ENCODE measurements around the gene AMOTL1. TPM values are rescaled to one million over a fixed set of nuclear protein-coding genes. Genes with fewer than 3 reads are reported as not detected.

The AMOTL1 gene
- total RNA-seq, 6 experiments from 2014 or later: 7.4 to 43.8 (median 17.3) TPM

DNA sequence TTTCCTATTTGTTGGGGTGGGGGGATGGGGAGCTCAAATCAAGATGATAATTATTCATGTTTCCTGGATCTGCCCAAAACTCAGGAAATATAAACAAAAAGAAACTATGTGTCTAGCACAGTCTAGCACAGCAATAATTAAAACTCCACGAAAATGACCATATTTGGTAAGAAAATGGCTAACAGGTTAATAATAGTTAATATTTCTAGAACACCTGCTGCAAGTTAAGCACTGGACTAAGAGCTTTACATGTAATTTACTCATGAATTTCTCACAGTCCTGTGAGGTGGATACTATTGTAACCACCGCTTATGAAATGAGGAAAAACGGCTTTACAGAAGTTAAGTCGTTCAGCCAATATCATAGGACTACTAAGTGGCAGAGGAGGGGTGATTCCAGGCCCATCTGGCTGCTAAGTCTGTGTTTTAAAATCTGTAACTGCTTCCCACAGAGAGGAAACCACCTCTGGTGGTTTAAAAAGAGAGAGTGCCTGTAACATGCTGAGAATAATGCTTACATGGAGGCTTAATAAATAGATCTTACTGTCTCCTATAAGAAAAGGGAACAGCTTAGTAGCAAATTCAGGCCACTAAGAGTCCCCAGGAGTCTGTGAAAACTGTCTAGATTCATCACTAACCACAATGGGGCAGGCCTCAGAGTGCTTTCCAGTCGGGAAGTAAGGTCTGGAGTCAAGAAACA, 11.0 kb upstream of the AMOTL1 start:
- no peaks in the 10 kb centered on the region for H3K9me3 ChIP-seq
- intact Hi-C loops (cut with DNase I): no loop called here
- DNase-seq (no peak), ATAC-seq (no peak)
- no peak overlapping the region for H3K4me3 ChIP-seq
- 58% methylated on average over 5 of the region's 5 CpGs for WGBS (ENCODE audit: insufficient coverage, low coverage, low lambda C conversion rate, missing lambda C conversion rate)
- TF ChIP-seq, protein P1, sequence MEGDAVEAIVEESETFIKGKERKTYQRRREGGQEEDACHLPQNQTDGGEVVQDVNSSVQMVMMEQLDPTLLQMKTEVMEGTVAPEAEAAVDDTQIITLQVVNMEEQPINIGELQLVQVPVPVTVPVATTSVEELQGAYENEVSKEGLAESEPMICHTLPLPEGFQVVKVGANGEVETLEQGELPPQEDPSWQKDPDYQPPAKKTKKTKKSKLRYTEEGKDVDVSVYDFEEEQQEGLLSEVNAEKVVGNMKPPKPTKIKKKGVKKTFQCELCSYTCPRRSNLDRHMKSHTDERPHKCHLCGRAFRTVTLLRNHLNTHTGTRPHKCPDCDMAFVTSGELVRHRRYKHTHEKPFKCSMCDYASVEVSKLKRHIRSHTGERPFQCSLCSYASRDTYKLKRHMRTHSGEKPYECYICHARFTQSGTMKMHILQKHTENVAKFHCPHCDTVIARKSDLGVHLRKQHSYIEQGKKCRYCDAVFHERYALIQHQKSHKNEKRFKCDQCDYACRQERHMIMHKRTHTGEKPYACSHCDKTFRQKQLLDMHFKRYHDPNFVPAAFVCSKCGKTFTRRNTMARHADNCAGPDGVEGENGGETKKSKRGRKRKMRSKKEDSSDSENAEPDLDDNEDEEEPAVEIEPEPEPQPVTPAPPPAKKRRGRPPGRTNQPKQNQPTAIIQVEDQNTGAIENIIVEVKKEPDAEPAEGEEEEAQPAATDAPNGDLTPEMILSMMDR (IDR thresholded peaks at IDR 0.05): no peak
- no peak for TF ChIP-seq POLR2A (IDR thresholded peaks at IDR 0.05)
- H3K27me3 ChIP-seq: no peaks in the 10 kb centered on the region
- no peak overlapping the region for H3K27ac ChIP-seq
- H3K36me3 ChIP-seq: no peaks in the 10 kb centered on the region
- H3K4me1 ChIP-seq: peaks cover 0 to under 1% (median 0%) of the 10 kb centered on the region in 4 donors

- DNase-seq: no peak
- TF ChIP-seq, protein P1 (IDR thresholded peaks at IDR 0.05): no peak
- no peak for TF ChIP-seq POLR2A (IDR thresholded peaks at IDR 0.05)
- H3K27ac ChIP-seq: no peak overlapping the region
- intact Hi-C loops (cut with DNase I): no loop called here
- H3K4me1 ChIP-seq: peaks cover 0 to 13% (median 0%) of the 10 kb centered on the region in 4 donors
- H3K36me3 ChIP-seq: no peaks in the 10 kb centered on the region
- H3K4me3 ChIP-seq: no peak overlapping the region
- H3K27me3 ChIP-seq: no peaks in the 10 kb centered on the region
- ATAC-seq: no peak
- H3K9me3 ChIP-seq: no peaks in the 10 kb centered on the region
- 69% methylated on average over 3 of the region's 3 CpGs for WGBS (ENCODE audit: insufficient coverage, low coverage, low lambda C conversion rate, missing lambda C conversion rate)
These were observed 9.5 kb upstream of the AMOTL1 start for GRCh38 chr11:94758666-94759065.

- H3K27ac ChIP-seq: no peak overlapping the region
- no peaks in the 10 kb centered on the region for H3K27me3 ChIP-seq
- peaks cover 0 to 13% (median 0%) of the 10 kb centered on the region in 4 donors for H3K4me1 ChIP-seq
- ATAC-seq (no peak), DNase-seq (no peak)
- H3K36me3 ChIP-seq: no peaks in the 10 kb centered on the region
- TF ChIP-seq POLR2A (IDR thresholded peaks at IDR 0.05): no peak
- TF ChIP-seq, protein P1 (IDR thresholded peaks at IDR 0.05): no peak
- intact Hi-C loops (cut with DNase I): no loop called here
- H3K9me3 ChIP-seq: no peaks in the 10 kb centered on the region
- H3K4me3 ChIP-seq: no peak overlapping the region
- 81% methylated on average over 2 of the region's 2 CpGs for WGBS (ENCODE audit: insufficient coverage, low coverage, low lambda C conversion rate, missing lambda C conversion rate)
These were observed 8.6 kb upstream of the AMOTL1 start for GRCh38 chr11:94759522-94759921.

DNA sequence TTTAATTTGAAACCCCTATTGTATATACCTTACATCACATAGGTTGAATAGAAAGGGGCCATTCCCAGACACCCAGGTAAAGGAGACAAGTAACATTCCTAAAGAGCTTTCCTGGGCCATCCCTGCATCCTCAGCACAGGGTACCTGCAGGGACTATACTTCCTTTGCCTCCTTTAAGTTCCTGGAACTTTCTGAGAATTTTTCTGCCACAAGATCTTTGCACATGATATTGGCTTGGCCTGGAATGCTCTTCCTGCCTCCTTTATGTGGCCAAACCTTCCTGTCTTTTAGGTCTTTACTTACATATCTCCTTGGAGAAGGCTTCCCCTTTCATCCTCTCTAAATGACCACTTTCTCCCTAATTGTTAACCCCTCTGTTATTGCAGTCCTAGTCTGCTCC, 7.9 kb upstream of the AMOTL1 start:
- intact Hi-C loops (cut with DNase I): no loop called here
- TF ChIP-seq, protein P1 (IDR thresholded peaks at IDR 0.05): no peak
- TF ChIP-seq POLR2A (IDR thresholded peaks at IDR 0.05): no peak
- H3K4me3 ChIP-seq: no peak overlapping the region
- DNase-seq: no peak
- no peak for ATAC-seq
- H3K27ac ChIP-seq: no peak overlapping the region
- no peaks in the 10 kb centered on the region for H3K36me3 ChIP-seq
- no peaks in the 10 kb centered on the region for H3K9me3 ChIP-seq
- no peaks in the 10 kb centered on the region for H3K27me3 ChIP-seq
- H3K4me1 ChIP-seq: peaks cover 0 to 13% (median 0%) of the 10 kb centered on the region in 4 donors

Measured in right lobe of liver (tissue), 6 donors.